WTC11 (cell line): ENCODE measurements around the gene TTC33.

Experiments
- CBFB ChIP-seq: sonication (generic); formaldehyde crosslinking; IDR thresholded peaks from 2 replicates; pipeline ENCODE4 v1.8.1; 2022; ENCODE audit warnings: mild to moderate bottlenecking, low read depth, missing genetic modification reagents
- CTCF ChIP-seq: fragments of 200-600 bp; IDR thresholded peaks from 2 replicates; pipeline ENCODE4 v1.8.0; 2022; ENCODE audit warnings: antibody characterized with exemption
- ELF4 ChIP-seq: sonication (generic); formaldehyde crosslinking; IDR thresholded peaks from 2 replicates; pipeline ENCODE4 v1.8.1; 2022; ENCODE audit warnings: low read depth, mild to moderate bottlenecking, moderate library complexity, missing genetic modification reagents
- FOXK1 ChIP-seq: sonication (generic); formaldehyde crosslinking; IDR thresholded peaks from 2 replicates; pipeline ENCODE4 v1.8.0; 2022; ENCODE audit warnings: mild to moderate bottlenecking, moderate library complexity, missing genetic modification reagents
- TF ChIP-seq, protein P1 (sequence below): sonication (generic); formaldehyde crosslinking; IDR thresholded peaks from 2 replicates; pipeline ENCODE4 v1.8.1; 2023; ENCODE audit warnings: mild to moderate bottlenecking, moderate library complexity, missing genetic modification reagents

- TF ChIP-seq CBFB (no peak), ELF4 (no peak), CTCF (no peak), FOXK1 (CRISPR knock-in tag) (no peak)
- TF ChIP-seq, protein P1, sequence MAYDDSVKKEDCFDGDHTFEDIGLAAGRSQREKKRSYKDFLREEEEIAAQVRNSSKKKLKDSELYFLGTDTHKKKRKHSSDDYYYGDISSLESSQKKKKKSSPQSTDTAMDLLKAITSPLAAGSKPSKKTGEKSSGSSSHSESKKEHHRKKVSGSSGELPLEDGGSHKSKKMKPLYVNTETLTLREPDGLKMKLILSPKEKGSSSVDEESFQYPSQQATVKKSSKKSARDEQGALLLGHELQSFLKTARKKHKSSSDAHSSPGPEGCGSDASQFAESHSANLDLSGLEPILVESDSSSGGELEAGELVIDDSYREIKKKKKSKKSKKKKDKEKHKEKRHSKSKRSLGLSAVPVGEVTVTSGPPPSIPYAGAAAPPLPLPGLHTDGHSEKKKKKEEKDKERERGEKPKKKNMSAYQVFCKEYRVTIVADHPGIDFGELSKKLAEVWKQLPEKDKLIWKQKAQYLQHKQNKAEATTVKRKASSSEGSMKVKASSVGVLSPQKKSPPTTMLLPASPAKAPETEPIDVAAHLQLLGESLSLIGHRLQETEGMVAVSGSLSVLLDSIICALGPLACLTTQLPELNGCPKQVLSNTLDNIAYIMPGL (CRISPR knock-in tag): no peak
Measured at GRCh38 chr5:40483316-40483715, 272.4 kb downstream of the TTC33 start.
